NOMO-1 treated with DMSO at 0.1 percent for 48 hours (cell line): ENCODE measurements around the gene HOXA3.

Experiments
- DNase-seq: peaks from one replicate; lab custom pipeline; 2025; ENCODE audit not compliant: unreplicated experiment; lab: John Stamatoyannopoulos, UW

Gene HOXA3

DNA sequence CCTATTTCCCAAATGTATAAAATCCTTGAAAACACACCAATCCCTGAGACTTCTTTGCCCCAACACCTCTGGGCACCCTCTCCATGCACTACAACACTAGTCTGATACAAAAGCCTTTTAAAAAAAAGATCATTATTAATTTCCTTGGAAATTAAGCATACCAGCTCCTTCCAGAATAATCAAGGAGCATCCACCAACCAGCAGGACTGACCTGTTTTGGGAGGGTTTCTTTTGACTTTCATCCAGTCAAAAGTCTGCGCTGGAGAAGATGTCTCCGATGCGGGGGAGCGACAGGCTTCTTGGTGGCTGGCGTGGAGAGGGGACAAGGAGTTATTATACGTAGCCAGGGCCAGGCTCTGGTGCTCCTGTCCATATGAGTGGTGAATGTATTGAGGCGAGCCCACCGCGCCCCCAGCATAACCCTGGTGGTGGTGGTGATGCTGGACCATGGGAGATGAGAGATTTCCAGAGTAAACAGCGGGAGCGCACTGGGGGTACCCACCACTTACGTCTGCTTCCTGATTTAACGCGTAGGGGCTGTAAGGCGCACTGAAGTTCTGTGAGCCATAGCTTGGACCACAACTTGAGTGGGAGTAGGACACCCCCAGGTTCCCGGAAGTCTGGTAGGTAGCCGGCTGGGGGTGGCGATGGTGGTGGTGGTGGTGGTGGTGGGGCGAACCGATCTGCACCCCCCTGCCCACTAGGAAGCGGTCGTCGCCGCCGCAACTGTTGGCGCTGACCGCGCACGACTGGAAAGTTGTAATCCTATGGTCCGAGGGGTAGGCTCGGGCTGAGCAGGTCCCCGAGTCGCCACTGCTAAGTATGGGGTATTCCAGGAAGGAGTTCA, 57.1 kb downstream of the HOXA3 start:
- DNase-seq, result no peak

GRCh38 chr7:27094304-27095049, 57.9 kb downstream of the HOXA3 start:
- no peak for DNase-seq

DNA sequence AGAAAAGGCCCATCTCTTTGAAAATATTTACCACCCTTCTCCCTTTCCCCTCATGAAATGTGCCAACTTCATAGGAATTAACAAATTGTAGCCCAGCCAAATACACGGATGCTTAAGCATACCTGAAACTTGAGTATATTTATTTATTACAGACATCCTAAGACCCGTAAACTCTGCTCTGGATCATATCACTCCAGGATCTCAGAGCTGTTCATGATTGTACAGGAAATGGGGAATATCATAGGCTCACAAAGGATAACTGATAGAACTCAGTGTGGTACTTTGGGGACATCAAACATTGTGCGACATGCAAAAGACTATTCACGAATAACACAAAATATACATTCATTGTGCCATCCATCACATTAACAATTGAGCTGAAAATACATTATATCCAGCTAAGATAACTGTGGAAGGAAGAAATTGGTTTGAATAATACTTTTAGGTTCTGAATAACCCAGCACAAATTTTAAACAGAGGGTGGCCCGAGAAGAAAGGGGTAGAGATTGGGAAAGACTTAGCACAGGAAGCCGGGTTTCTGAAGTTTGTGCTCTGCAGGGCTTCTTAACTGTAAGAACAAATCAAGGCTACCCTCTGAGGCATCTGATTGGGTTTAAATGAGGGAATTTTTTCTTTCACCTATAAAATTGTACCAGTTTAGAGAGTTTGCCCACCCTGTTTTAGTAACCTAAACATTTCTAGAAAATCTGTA, 59.0 kb downstream of the HOXA3 start:
- no peak for DNase-seq

- DNase-seq, result no peak
Measured at GRCh38 chr7:27092819-27093110, 59.6 kb downstream of the HOXA3 start.

DNA sequence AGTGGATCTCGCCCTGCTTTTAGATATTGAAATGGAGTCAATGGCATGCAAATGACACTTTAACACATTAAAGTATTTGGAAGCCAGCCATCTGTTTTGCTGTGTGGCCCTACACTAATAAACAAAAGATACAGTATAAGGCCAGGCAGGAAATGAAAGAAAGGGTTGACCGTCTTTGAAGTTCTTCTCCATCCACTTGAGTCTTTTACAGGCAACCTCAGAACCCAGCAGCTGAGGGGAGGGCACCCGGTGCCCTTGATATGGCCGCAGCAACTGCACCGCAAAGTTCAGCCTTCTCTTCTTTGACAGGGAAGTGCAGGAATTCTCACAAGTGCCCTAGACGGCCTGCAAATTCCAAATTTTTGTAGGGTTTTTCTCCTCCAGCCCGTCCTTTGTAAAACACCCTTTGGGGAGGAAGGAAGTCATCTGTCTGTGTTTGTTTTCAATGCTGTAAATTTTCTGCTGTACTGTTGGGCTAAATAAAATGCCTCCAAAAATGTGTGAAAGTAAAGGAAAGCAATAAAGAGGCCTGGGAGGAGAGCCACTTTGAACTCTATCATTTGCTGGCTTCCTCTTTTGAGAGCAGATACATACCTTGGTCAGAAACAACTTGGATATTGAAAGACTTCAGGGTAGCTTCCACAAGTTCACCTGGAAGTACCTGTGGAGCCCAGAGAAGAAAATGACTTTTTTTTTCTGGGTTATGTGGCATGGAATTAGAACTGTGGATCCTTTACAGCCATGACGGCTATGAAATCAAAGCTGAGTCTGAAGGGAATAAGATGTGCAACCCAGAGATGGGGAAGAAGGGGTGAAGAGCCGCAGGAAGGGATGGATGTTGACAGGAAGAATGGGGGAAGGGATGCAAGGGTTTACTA, 60.2 kb downstream of the HOXA3 start:
- no peak for DNase-seq

DNA sequence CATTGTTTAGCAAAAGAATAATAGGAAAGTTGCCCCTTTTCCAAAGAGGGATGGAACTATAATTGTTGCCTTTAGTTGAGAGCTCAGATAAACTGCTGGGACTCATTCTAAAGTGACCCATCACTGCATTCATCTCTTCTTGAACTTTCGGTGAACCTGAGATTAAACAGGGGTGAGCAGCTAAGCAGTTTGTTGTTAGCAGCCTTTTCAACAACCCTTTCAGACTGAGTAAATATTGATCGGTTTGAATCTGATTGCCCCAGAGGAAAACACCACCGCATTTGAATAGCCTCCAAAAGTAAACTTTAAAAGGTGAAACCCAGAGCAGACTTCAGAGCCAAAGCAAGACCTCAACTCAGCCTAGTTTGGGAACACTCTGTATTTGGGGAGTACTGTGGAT, 61.3 kb downstream of the HOXA3 start:
- no peak for DNase-seq

DNA sequence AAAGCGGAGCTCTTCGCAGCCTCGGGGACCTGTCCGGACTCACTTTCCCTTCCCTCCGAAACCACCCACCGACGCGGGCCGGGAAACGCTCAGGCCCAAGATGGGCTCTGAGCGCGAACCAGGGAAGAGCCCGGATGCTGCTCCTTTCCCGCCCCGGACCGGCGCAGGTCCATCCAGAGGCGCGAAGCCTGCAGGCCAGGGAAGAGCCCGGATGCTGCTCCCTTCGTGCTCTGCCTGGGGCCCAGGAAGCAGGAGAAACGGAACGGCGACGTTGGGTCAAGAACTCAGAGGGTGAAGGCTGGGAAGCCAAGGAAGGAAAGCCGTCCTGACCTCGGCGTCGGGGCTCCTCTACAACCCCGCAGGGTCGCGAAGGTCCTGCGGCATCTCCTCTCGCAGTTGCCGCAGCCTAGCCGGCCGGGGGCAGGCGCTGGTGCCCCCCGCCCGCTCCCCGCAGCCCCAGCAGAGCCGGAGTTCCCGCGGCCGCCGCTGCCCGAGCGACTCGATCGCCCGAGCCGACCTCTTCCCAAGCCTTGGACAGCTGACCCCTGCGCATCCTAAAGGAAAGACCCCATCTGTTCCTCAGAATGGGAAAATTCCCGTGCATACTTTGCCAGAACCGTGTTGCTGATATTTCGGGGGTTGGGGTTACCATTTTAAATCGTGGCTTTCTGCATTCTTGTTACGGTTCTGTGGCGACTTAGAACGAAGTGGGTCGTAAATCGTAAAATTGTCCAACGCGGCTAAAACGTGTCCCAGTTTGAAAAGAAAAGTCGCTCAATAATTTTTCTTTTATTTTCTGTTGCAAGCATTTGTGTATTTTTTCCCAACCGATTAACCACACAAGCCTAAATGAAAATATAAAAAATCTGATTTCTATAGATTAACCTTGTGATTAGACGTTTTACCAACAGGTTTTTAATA, 64.1 kb downstream of the HOXA3 start:
- no peak for DNase-seq

DNA sequence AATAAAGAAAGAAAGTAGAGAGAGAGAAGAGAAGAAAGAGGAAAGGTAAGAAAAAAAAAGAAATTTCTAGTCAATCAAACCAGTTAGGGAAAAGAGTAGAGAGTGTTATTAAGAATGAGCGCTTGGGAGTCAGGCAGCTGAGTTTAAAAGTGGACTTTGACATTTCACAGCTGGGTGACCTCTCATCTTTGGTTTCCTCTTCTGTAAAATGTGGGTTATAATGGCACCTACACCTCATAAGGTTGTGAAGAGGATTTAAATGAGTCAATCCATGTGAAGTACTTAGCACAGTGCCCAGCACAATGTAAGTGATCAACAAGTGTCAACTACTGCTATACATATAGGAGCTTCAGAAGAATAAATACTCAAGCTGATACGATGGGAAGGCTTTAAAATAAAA, 68.7 kb downstream of the HOXA3 start:
- no peak for DNase-seq

GRCh38 chr7:27082171-27082570, 70.2 kb downstream of the HOXA3 start:
- no peak for DNase-seq

- DNase-seq, result no peak
Measured at GRCh38 chr7:27080844-27081436, 71.4 kb downstream of the HOXA3 start.

GRCh38 chr7:27079234-27079975, 73.0 kb downstream of the HOXA3 start:
- DNase-seq, result peak; percentile 66

DNA sequence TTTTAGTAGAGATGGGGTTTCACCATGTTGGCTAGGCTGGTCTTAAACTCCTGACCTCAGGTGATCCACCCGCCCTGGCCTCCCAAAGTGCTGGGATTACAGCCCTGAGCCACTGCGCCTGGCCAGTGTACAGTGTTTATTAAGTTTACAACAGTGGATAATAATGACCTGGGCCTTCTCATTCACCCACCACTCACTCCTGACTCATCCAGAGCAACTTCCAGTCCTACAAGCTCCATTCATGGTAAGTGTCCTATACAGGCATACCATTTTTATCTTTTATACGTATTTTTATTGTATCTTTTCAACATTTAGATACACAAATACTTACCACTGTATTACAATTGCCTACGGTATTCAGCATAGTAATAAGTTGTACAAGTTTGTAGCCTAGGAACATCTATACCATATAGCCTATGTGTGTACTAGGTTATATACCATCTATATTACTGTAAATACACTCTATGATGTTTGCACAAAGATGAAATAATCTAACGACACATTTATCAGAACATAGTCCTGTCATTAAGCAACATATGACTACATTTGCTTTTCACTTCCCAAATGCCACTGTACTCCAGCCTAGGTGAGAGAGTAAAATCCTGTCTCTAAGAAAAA, 73.7 kb downstream of the HOXA3 start:
- DNase-seq, result no peak

DNA sequence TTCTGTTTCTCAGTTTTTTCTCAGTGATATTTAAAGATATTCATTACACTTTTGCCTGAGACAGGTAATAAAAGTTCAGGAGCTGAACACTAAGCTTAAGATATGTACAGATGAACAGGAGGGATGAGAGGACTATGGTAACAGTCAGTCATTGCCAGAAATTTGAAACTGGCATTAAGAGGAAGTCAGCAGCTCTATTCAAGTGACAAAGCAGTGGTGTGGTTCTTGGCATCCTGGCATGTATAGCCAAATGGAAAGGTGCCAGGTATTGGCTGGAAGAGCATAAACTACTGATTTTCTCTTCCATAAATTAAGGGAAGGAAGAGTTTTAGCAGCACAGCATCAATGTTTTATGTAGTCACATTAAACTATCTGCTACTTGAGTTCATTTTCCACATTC, 79.3 kb downstream of the HOXA3 start:
- DNase-seq, result no peak

DNA sequence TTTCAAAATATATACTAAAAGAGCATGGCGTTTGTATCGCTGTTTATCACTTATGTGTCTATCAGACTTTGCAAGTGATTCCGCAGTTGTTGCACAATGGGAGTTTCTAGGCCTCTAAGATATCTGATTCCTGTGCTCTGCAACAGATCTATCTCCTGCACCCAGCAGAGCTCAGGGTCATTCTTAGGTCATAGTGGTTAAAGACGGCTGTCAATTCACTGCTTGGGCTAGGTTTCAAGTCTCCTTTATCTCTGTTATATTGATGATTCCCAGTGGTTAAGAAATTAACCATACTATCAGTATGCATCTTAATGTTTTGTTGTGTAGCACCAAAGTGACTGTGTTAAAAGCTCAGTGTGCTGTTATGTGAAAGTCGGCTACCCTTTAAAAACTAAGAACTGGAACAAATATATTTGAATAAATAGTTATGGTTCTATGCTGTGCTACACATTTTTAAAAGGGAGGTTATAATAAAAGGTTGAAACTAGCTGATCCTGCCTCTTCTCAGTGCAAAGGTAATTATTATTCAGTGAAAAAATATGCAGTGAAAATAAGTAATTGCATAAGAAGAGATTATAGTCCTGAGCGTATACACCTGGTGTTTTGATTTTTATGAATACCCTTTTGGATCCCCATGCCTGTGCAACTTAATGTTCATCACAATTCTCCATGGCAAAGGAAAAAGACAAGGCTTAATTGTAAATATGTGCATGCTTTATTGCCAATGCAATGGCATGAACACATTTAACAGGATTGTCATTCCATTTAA, 80.6 kb downstream of the HOXA3 start:
- DNase-seq, result no peak

GRCh38 chr7:27068259-27068658, 84.1 kb downstream of the HOXA3 start:
- no peak for DNase-seq

- no peak for DNase-seq
Measured at GRCh38 chr7:27066148-27066547, 86.2 kb downstream of the HOXA3 start.

- DNase-seq, result no peak
Measured at GRCh38 chr7:27065709-27066108, 86.7 kb downstream of the HOXA3 start.

- DNase-seq, result no peak
Measured at GRCh38 chr7:27064661-27065060, 87.7 kb downstream of the HOXA3 start.
